ENCODE results near the gene SCTR. TPM values are rescaled to one million over a fixed set of nuclear protein-coding genes. Genes with fewer than 3 reads are reported as not detected.

SCTR gene
- total and polyA plus RNA-seq, 2 of the 8 experiments (the other 6 are each of a cell fraction or from before 2014, with no cell fraction given), result 0.15 TPM; not detected in 1

GRCh38 chr2:119448427-119449141, 75.7 kb downstream of the SCTR start:
- no peak overlapping the region for H2BK20ac ChIP-seq (ENCODE audit: low read length)
- no peak for FAIRE-seq
- H3K14ac ChIP-seq (ENCODE audit: insufficient read length), result no peak overlapping the region
- no peak overlapping the region for H3K4me2 ChIP-seq (ENCODE audit: insufficient read depth in 1 of 2, low read depth in 2 of 2, low read length in 2 of 2)
- ChIA-PET CTCF (ENCODE audit: partially characterized antibody) (interaction anchor here (0.7 to 6.9 kb wide), 6 partner anchors 9 to 38 kb away, joined by 3 to 41 read pairs (median 3); no protein-coding TSS in a partner anchor), POLR2A (ENCODE audit: partially characterized antibody) (interaction anchor here (1.3 kb wide), 1 partner anchor 14 kb away, joined by 6 read pairs; no protein-coding TSS in a partner anchor)
- H3K36me3 ChIP-seq (ENCODE audit: control insufficient read depth in 2 of 4, insufficient read depth in 4 of 4, low read length in 3 of 4), result no peaks in the 10 kb centered on the region
- no peak overlapping the region for H3K23ac ChIP-seq (ENCODE audit: insufficient read length)
- no peak overlapping the region for H4K8ac ChIP-seq (ENCODE audit: extremely low read depth, insufficient read depth, low read length)
- no peaks in the 10 kb centered on the region for H3K79me2 ChIP-seq (ENCODE audit: control insufficient read depth in 1 of 2, insufficient read depth in 2 of 2, low read length in 2 of 2)
- no peak overlapping the region for H2BK12ac ChIP-seq (ENCODE audit: low read depth, low read length)
- H3K9ac ChIP-seq (replicated peaks in 1 of 4; ENCODE audit: extremely low read depth in 1 of 4, low read depth in 3 of 4, low read length in 3 of 4), result no peak overlapping the region
- H3K4me1 ChIP-seq (replicated peaks in 1 of 4; ENCODE audit: control insufficient read depth in 3 of 4, insufficient read depth in 4 of 4, low read length in 3 of 4), result peaks cover 0 to 11% (median 3%) of the 10 kb centered on the region in 4 experiments; a peak in 3 of 7 replicates
- H2BK15ac ChIP-seq (ENCODE audit: low read length), result no peak overlapping the region
- no peaks in the 10 kb centered on the region for H3K23me2 ChIP-seq (ENCODE audit: low read depth, low read length)
- no peak overlapping the region for H3K4me3 ChIP-seq (ENCODE audit: extremely low read depth in 1 of 4, insufficient read depth in 2 of 4, low read depth in 3 of 4, low read length in 4 of 4)
- no peak overlapping the region for H2BK120ac ChIP-seq (replicated peaks; ENCODE audit: low read depth, low read length)
- 82% methylated on average over 9 of the region's 9 CpGs; no CpG with 5 or more reads in 1 of the 2 experiments for WGBS, 2 experiments (ENCODE audit: extremely low coverage in 1 of 2, insufficient coverage in 1 of 2, insufficient read length in 1 of 2, insufficient replicate concordance in 2 of 2, low coverage in 1 of 2, low lambda C conversion rate in 2 of 2, missing lambda C conversion rate in 1 of 2)
- H4K91ac ChIP-seq (replicated peaks; ENCODE audit: insufficient read length, low read length), result no peak overlapping the region
- no peak overlapping the region for H2AK5ac ChIP-seq (ENCODE audit: low read depth, low read length)
- H3K56ac ChIP-seq (replicated peaks; ENCODE audit: insufficient read length, low read depth, low read length), result no peak overlapping the region
- no peak overlapping the region for H2AFZ ChIP-seq (ENCODE audit: low read length)
- no peaks in the 10 kb centered on the region for H3K79me1 ChIP-seq (ENCODE audit: low read depth, low read length)
- H3K27me3 ChIP-seq (replicated peaks in 1 of 4; ENCODE audit: control insufficient read depth in 3 of 4, extremely low read depth in 1 of 4, insufficient read depth in 3 of 4, low read length in 3 of 4), result 0 out of 7 replicates have a peak, but pooled peaks cover 0 to 3% (median under 1%) of the 10 kb centered on the region in 4 experiments
- H2BK5ac ChIP-seq (ENCODE audit: low read depth, low read length), result no peak overlapping the region
- H4K20me1 ChIP-seq (replicated peaks in 1 of 2; ENCODE audit: control insufficient read depth in 1 of 2, insufficient read depth in 2 of 2, low read length in 2 of 2), result no peaks in the 10 kb centered on the region
- H3K27ac ChIP-seq (ENCODE audit: low read depth, low read length), result no peak overlapping the region
- no peak overlapping the region for H3K18ac ChIP-seq (ENCODE audit: extremely low read depth, low read length)
- H3K4ac ChIP-seq (replicated peaks; ENCODE audit: insufficient read length, low read depth, low read length), result no peak overlapping the region
- no peaks in the 10 kb centered on the region for H3K9me3 ChIP-seq (ENCODE audit: insufficient read depth in 2 of 2, low read depth in 1 of 2, low read length in 1 of 2)
- no peak for DNase-seq (ENCODE audit: low read depth in 1 of 2, low spot score in 2 of 2)
- H4K5ac ChIP-seq (ENCODE audit: insufficient read length, low read depth, low read length), result no peak overlapping the region
- no peak for TF ChIP-seq TAF1 (IDR thresholded peaks at IDR 0.05; ENCODE audit: low read depth, low read length)
- no peak for TF ChIP-seq RAD21 (IDR thresholded peaks at IDR 0.05 in 1 of 2, conservative IDR thresholded peaks at IDR 0.05 in 1 of 2; ENCODE audit: low read depth in 2 of 2, low read length in 2 of 2)
- TF ChIP-seq RNF2 (IDR thresholded peaks at IDR 0.05; ENCODE audit: borderline replicate concordance, low read depth, low read length, missing control alignments, poor library complexity, severe bottlenecking), result no peak
- no peak for TF ChIP-seq ATF2 (IDR thresholded peaks at IDR 0.05; ENCODE audit: low read length)
- TF ChIP-seq RFX5 (IDR thresholded peaks at IDR 0.05; ENCODE audit: borderline replicate concordance, low read depth, low read length), result no peak
- no peak for TF ChIP-seq FOSL1 (IDR thresholded peaks at IDR 0.05; ENCODE audit: insufficient read depth, low read depth, low read length)
- TF ChIP-seq GABPA (IDR thresholded peaks at IDR 0.05; ENCODE audit: borderline replicate concordance, insufficient read depth, low read length), result no peak
- TF ChIP-seq EGR1 (IDR thresholded peaks at IDR 0.05; ENCODE audit: borderline replicate concordance, low read depth, low read length), result no peak
- TF ChIP-seq EZH2 (IDR thresholded peaks at IDR 0.05; ENCODE audit: low read depth, low read length, severe bottlenecking), result no peak
- no peak for TF ChIP-seq SIX5 (IDR thresholded peaks at IDR 0.05; ENCODE audit: low read depth, low read length)

All from H1 (cell line).